Activated T-cell treated with anti-CD3 and anti-CD28 coated beads, Interleukin-2, amount 50 U/mL, for 4 hours (primary cell): ENCODE data around the gene HELZ. TPM values are rescaled to one million over a fixed set of nuclear protein-coding genes. Genes with fewer than 3 reads are reported as not detected.

Experiments
- ATAC-seq, 2 donors: fragments of 200-7000 bp; cut with Tn5 transposase; one replicate each; pipeline ENCODE4 v1.10.0; 2021
- DNase-seq: peaks from one replicate; pipeline ENCODE4 v3.0.0-alpha.2; 2020
- H3K27me3 Mint-ChIP-seq: one replicate; pipeline ENCODE4 v1.8.0; 2021; ENCODE audit warnings: low read depth, mixed read lengths
- H3K36me3 Mint-ChIP-seq: one replicate; pipeline ENCODE4 v1.8.0; 2022; ENCODE audit warnings: mixed read lengths; ENCODE audit not compliant: insufficient read depth
- H3K4me1 Mint-ChIP-seq: one replicate; pipeline ENCODE4 v1.8.0; 2021; ENCODE audit warnings: low read depth, mixed read lengths
- H3K4me3 Mint-ChIP-seq: one replicate; pipeline ENCODE4 v1.8.0; 2021; ENCODE audit warnings: mild to moderate bottlenecking, moderate library complexity, mixed read lengths
- H3K9me3 Mint-ChIP-seq: one replicate; pipeline ENCODE4 v1.8.0; 2021; ENCODE audit warnings: mixed read lengths
- total RNA-seq, 3 donors: library from RNA; stranded (reverse); gene quantifications; one replicate each; pipeline ENCODE4 v1.2.1, GENCODE V29; 2021

The HELZ gene
- total RNA-seq, 3 donors from 2014 or later, result 41.1 to 47.2 (median 46.6) TPM

- DNase-seq (no peak), ATAC-seq (no peak)
- no peak overlapping the region for H3K4me3 Mint-ChIP-seq
- H3K36me3 Mint-ChIP-seq, result peaks cover 25% of the 10 kb centered on the region
- no peaks in the 10 kb centered on the region for H3K27me3 Mint-ChIP-seq
- H3K9me3 Mint-ChIP-seq, result no peaks in the 10 kb centered on the region
- peaks cover 37% of the 10 kb centered on the region for H3K4me1 Mint-ChIP-seq
These were observed 15.7 kb downstream of the HELZ start for GRCh38 chr17:67229109-67229955.

- Mint-ChIP-seq H3K9me3 (no peaks in the 10 kb centered on the region), H3K36me3 (peaks cover 25% of the 10 kb centered on the region), H3K4me1 (peaks cover 46% of the 10 kb centered on the region), H3K4me3 (no peak overlapping the region), H3K27me3 (no peaks in the 10 kb centered on the region)
- DNase-seq, result no peak
- no peak for ATAC-seq
These were observed 17.5 kb downstream of the HELZ start for GRCh38 chr17:67227488-67227887.

- peaks cover 53% of the 10 kb centered on the region for H3K4me1 Mint-ChIP-seq
- ATAC-seq (no peak), DNase-seq (no peak)
- H3K36me3 Mint-ChIP-seq, result peaks cover 24% of the 10 kb centered on the region
- H3K27me3 Mint-ChIP-seq, result no peaks in the 10 kb centered on the region
- H3K4me3 Mint-ChIP-seq, result no peak overlapping the region
- H3K9me3 Mint-ChIP-seq, result no peaks in the 10 kb centered on the region
These were observed 19.7 kb downstream of the HELZ start for GRCh38 chr17:67225316-67225715.

- Mint-ChIP-seq H3K4me3 (no peak overlapping the region), H3K9me3 (no peaks in the 10 kb centered on the region), H3K27me3 (no peaks in the 10 kb centered on the region), H3K4me1 (peaks cover 57% of the 10 kb centered on the region), H3K36me3 (peaks cover 24% of the 10 kb centered on the region)
- DNase-seq (no peak), ATAC-seq (no peak)
These were observed 20.3 kb downstream of the HELZ start for GRCh38 chr17:67224736-67225135.

GRCh38 chr17:67223924-67224323 lies 21.1 kb downstream of the HELZ start:
- peaks cover 56% of the 10 kb centered on the region for H3K4me1 Mint-ChIP-seq
- no peak overlapping the region for H3K4me3 Mint-ChIP-seq
- no peaks in the 10 kb centered on the region for H3K9me3 Mint-ChIP-seq
- ATAC-seq, result peak; percentile 76 to 80
- H3K27me3 Mint-ChIP-seq, result no peaks in the 10 kb centered on the region
- H3K36me3 Mint-ChIP-seq, result peaks cover 22% of the 10 kb centered on the region
- no peak for DNase-seq

GRCh38 chr17:67221062-67221998 lies 23.7 kb downstream of the HELZ start:
- ATAC-seq, result no peak
- DNase-seq, result no peak
- H3K9me3 Mint-ChIP-seq, result no peaks in the 10 kb centered on the region
- H3K36me3 Mint-ChIP-seq, result peaks cover 24% of the 10 kb centered on the region
- peaks cover 45% of the 10 kb centered on the region for H3K4me1 Mint-ChIP-seq
- peak overlapping the region; percentile 14 for H3K4me3 Mint-ChIP-seq
- no peaks in the 10 kb centered on the region for H3K27me3 Mint-ChIP-seq

- no peak for DNase-seq
- H3K4me3 Mint-ChIP-seq, result no peak overlapping the region
- H3K4me1 Mint-ChIP-seq, result peaks cover 26% of the 10 kb centered on the region
- no peaks in the 10 kb centered on the region for H3K9me3 Mint-ChIP-seq
- ATAC-seq, result no peak
- H3K36me3 Mint-ChIP-seq, result peaks cover 17% of the 10 kb centered on the region
- H3K27me3 Mint-ChIP-seq, result no peaks in the 10 kb centered on the region
These were observed 26.5 kb downstream of the HELZ start for GRCh38 chr17:67218385-67218950.

- Mint-ChIP-seq H3K27me3 (no peaks in the 10 kb centered on the region), H3K36me3 (peaks cover 18% of the 10 kb centered on the region), H3K4me3 (no peak overlapping the region), H3K4me1 (peaks cover 26% of the 10 kb centered on the region), H3K9me3 (no peaks in the 10 kb centered on the region)
- ATAC-seq (no peak), DNase-seq (no peak)
These were observed 27.6 kb downstream of the HELZ start for GRCh38 chr17:67217446-67217845.

GRCh38 chr17:67216578-67217320 lies 28.2 kb downstream of the HELZ start:
- Mint-ChIP-seq H3K9me3 (no peaks in the 10 kb centered on the region), H3K36me3 (peaks cover 18% of the 10 kb centered on the region), H3K4me1 (peaks cover 21% of the 10 kb centered on the region), H3K27me3 (no peaks in the 10 kb centered on the region), H3K4me3 (no peak overlapping the region)
- ATAC-seq, result no peak
- no peak for DNase-seq

GRCh38 chr17:67215991-67216421 lies 29.0 kb downstream of the HELZ start:
- DNase-seq, result no peak
- Mint-ChIP-seq H3K27me3 (no peaks in the 10 kb centered on the region), H3K9me3 (no peaks in the 10 kb centered on the region), H3K4me1 (peaks cover 19% of the 10 kb centered on the region), H3K4me3 (no peak overlapping the region), H3K36me3 (peaks cover 18% of the 10 kb centered on the region)
- ATAC-seq, result no peak

- ATAC-seq, result no peak
- H3K4me1 Mint-ChIP-seq, result peaks cover 22% of the 10 kb centered on the region
- no peak for DNase-seq
- peaks cover 17% of the 10 kb centered on the region for H3K36me3 Mint-ChIP-seq
- no peaks in the 10 kb centered on the region for H3K9me3 Mint-ChIP-seq
- H3K4me3 Mint-ChIP-seq, result no peak overlapping the region
- H3K27me3 Mint-ChIP-seq, result no peaks in the 10 kb centered on the region
These were observed 32.1 kb downstream of the HELZ start for GRCh38 chr17:67212714-67213417.

- Mint-ChIP-seq H3K27me3 (no peaks in the 10 kb centered on the region), H3K36me3 (peaks cover 18% of the 10 kb centered on the region), H3K4me3 (no peak overlapping the region), H3K9me3 (no peaks in the 10 kb centered on the region), H3K4me1 (peaks cover 24% of the 10 kb centered on the region)
- ATAC-seq, result no peak
- no peak for DNase-seq
These were observed 32.8 kb downstream of the HELZ start for GRCh38 chr17:67212231-67212630.

GRCh38 chr17:67211742-67212141 lies 33.3 kb downstream of the HELZ start:
- H3K4me3 Mint-ChIP-seq, result no peak overlapping the region
- ATAC-seq (no peak), DNase-seq (no peak)
- H3K27me3 Mint-ChIP-seq, result no peaks in the 10 kb centered on the region
- peaks cover 24% of the 10 kb centered on the region for H3K4me1 Mint-ChIP-seq
- no peaks in the 10 kb centered on the region for H3K9me3 Mint-ChIP-seq
- H3K36me3 Mint-ChIP-seq, result peaks cover 18% of the 10 kb centered on the region
